Trophoblast cell (in vitro differentiated cells and primary cell): Measurements from ENCODE around the gene NAT14.

Experiments
- DNase-seq, 2 donors: peaks; one replicate each; pipeline ENCODE4 v3.0.0-alpha.2; 2016
- H2AFZ ChIP-seq: 2 replicates; pipeline ENCODE4 v1.6.1; 2013; ENCODE audit warnings: low read length, moderate library complexity, mild to moderate bottlenecking; ENCODE audit not compliant: insufficient read depth, poor library complexity
- H2AK5ac ChIP-seq: 2 replicates; pipeline ENCODE4 v1.6.1; 2013; ENCODE audit warnings: mild to moderate bottlenecking, low read length
- H2BK120ac ChIP-seq: 2 replicates; pipeline ENCODE4 v1.6.1; 2013; ENCODE audit warnings: low read length, mild to moderate bottlenecking, moderate library complexity; ENCODE audit not compliant: insufficient read depth, poor library complexity
- H2BK12ac ChIP-seq: 2 replicates; pipeline ENCODE4 v1.6.1; 2013; ENCODE audit warnings: mild to moderate bottlenecking, low read length, moderate library complexity
- H2BK5ac ChIP-seq: 2 replicates; pipeline ENCODE4 v1.6.1; 2013; ENCODE audit warnings: low read length, low read depth, moderate library complexity, mild to moderate bottlenecking; ENCODE audit not compliant: poor library complexity
- H3K14ac ChIP-seq: 2 replicates; pipeline ENCODE4 v1.6.1; 2013; ENCODE audit warnings: mild to moderate bottlenecking, low read length
- H3K18ac ChIP-seq: 2 replicates; pipeline ENCODE4 v1.6.1; 2013; ENCODE audit warnings: mild to moderate bottlenecking, low read length
- H3K23ac ChIP-seq: 2 replicates; pipeline ENCODE4 v1.6.1; 2013; ENCODE audit warnings: low read length
- H3K27ac ChIP-seq: 2 replicates; pipeline ENCODE4 v1.5.1; 2013; ENCODE audit warnings: low read depth, mild to moderate bottlenecking, inconsistent platforms, low read length, moderate library complexity
- H3K27me3 ChIP-seq: 2 replicates; pipeline ENCODE4 v1.6.1; 2013; ENCODE audit warnings: inconsistent platforms, mild to moderate bottlenecking, low read length, moderate library complexity; ENCODE audit not compliant: insufficient read depth
- H3K36me3 ChIP-seq, 2 experiments: 1 replicate in 1 of 2; 2 replicates in 1 of 2; pipeline ENCODE4 v1.6.1; 2013; ENCODE audit warnings: low read length in 2 of 2, mild to moderate bottlenecking in 2 of 2, moderate library complexity in 1 of 2; ENCODE audit not compliant: insufficient read depth in 2 of 2, control insufficient read depth in 1 of 2
- H3K4ac ChIP-seq: 2 replicates; pipeline ENCODE4 v1.6.1; 2013; ENCODE audit warnings: low read depth, mild to moderate bottlenecking, low read length, moderate library complexity
- H3K4me1 ChIP-seq, 2 experiments: 1 replicate in 1 of 2; 2 replicates in 1 of 2; pipeline ENCODE4 v1.6.1; 2013; ENCODE audit warnings: low read length in 2 of 2, mild to moderate bottlenecking in 2 of 2, moderate library complexity in 1 of 2; ENCODE audit not compliant: insufficient read depth in 2 of 2, control insufficient read depth in 1 of 2
- H3K4me2 ChIP-seq: 2 replicates; pipeline ENCODE4 v1.6.1; 2013; ENCODE audit warnings: inconsistent platforms, mild to moderate bottlenecking, low read length, moderate library complexity
- H3K4me3 ChIP-seq: 2 replicates; pipeline ENCODE4 v1.5.1; 2013; ENCODE audit warnings: mild to moderate bottlenecking, low read depth, low read length, inconsistent platforms
- H3K79me1 ChIP-seq: one replicate; pipeline ENCODE4 v1.6.1; 2013; ENCODE audit warnings: low read length
- H3K79me2 ChIP-seq: 2 replicates; pipeline ENCODE4 v1.6.1; 2013; ENCODE audit warnings: low read length, mild to moderate bottlenecking; ENCODE audit not compliant: control insufficient read depth, insufficient read depth, poor library complexity
- H3K9ac ChIP-seq: 2 replicates; pipeline ENCODE4 v1.6.1; 2013; ENCODE audit warnings: mild to moderate bottlenecking, low read length
- H3K9me3 ChIP-seq: 2 replicates; pipeline ENCODE4 v1.6.1; 2013; ENCODE audit warnings: low read depth, mild to moderate bottlenecking, control low read depth, inconsistent platforms, low read length; ENCODE audit not compliant: insufficient read depth
- H4K12ac ChIP-seq: 2 replicates; pipeline ENCODE4 v1.6.1; 2013; ENCODE audit warnings: low read depth, mild to moderate bottlenecking, low read length, moderate library complexity
- H4K8ac ChIP-seq: 2 replicates; pipeline ENCODE4 v1.6.1; 2013; ENCODE audit warnings: low read depth, mild to moderate bottlenecking, low read length, moderate library complexity
- H4K91ac ChIP-seq: one replicate; pipeline ENCODE4 v1.6.1; 2013; ENCODE audit warnings: low read depth, mild to moderate bottlenecking, low read length, moderate library complexity
- WGBS: extraction: QIAGEN DNeasy Blood & Tissue Kit; methylation state at CpG from one replicate; pipeline ENCODE4 v1.1.7; 2013; ENCODE audit warnings: missing lambda C conversion rate; ENCODE audit not compliant: insufficient read length, insufficient coverage; ENCODE audit errors: extremely low coverage; 5-methylcytosine and 5-hydroxymethylcytosine counted together

NAT14 gene

DNA sequence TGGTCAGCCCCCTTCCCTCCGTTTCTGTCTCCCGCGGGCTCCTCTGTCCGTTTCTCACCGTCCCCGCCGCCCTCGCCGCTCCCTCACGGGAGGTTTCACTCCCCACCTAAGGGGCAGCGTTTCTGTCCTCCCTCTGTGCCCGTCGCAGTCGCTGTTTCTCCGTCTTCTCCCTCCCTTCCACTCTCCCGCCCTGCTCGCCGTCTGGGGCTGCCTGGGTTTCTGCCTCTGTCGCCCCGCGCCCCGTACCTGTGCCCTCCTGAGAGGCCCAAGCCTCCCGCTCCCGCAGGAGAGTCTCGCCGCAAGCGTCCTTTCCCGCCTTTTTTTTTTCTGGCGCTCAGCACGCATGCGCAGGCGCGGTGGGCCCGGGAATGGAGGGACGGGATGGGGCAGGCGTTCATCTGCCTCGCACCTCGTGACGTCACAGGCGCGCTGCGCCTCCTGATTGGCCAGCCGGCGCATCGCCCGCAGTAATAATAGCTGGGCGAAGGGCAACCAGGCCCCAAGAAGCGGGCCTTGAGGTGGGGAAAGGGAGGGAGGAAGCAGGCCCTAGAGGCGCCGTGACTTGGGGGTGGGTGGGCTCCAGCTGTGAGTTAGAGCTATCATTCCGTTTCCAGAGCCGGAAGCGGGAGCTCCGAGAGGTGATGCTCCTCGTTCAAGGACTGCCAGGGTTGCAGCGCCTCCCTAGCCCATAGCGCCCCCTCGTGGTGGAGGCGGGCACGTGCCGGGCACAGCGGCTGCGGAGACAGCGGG lies 18.7 kb downstream of the NAT14 start:
- Histone ChIP-seq H3K27me3 (peaks cover 2% of the 10 kb centered on the region), H3K9ac (no peak overlapping the region), H2BK5ac (peak overlapping the region; percentile 37), H3K9me3 (peaks cover 6% of the 10 kb centered on the region), H3K4ac (peak overlapping the region; percentile 39), H3K36me3 (peaks cover 11 to 24% of the 10 kb centered on the region in 2 experiments), H2AK5ac (no peak overlapping the region), H4K8ac (peak overlapping the region; percentile 80), H3K14ac (no peak overlapping the region), H4K91ac (peak overlapping the region; percentile 46), H3K4me1 (peaks cover 0 to 7% of the 10 kb centered on the region in 2 experiments), H3K4me2 (peak overlapping the region; percentile 60), H2BK120ac (peak overlapping the region; percentile 25), H2BK12ac (peak overlapping the region; percentile 10), H3K4me3 (peak overlapping the region; percentile 18), H4K12ac (no peak overlapping the region), H3K79me2 (no peaks in the 10 kb centered on the region), H3K27ac (no peak overlapping the region), H2AFZ (peak overlapping the region; percentile 69), H3K23ac (no peak overlapping the region), H3K79me1 (no peaks in the 10 kb centered on the region), H3K18ac (peak overlapping the region; percentile 13)
- DNase-seq = peak; percentile 65 to 80
- WGBS = no CpG with 5 or more reads among the region's 64 CpGs

DNA sequence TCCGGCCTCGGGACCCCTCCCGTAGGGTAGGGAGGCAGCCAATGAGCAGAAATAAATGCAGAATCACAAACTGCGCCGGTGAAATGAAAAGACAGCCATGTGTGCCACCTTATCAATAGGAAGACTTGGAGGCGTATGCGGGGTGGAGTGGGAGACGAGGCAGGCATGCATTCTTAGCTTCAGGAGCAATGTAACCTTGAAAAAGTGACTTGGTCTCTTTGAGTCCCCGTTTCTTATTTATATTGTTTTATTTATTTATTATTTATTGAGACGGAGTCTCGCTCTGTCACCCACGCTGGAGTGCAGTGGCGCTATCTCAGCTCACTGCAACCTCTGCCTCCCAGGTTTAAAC lies 19.2 kb downstream of the NAT14 start:
- peaks cover 8% of the 10 kb centered on the region for H3K9me3 ChIP-seq
- H3K27me3 ChIP-seq = peaks cover 2% of the 10 kb centered on the region
- H2AFZ ChIP-seq = no peak overlapping the region
- no peak overlapping the region for H3K9ac ChIP-seq
- no peaks in the 10 kb centered on the region for H3K79me1 ChIP-seq
- H3K23ac ChIP-seq = no peak overlapping the region
- no peak overlapping the region for H3K18ac ChIP-seq
- H3K14ac ChIP-seq = no peak overlapping the region
- no CpG with 5 or more reads among the region's 13 CpGs for WGBS
- no peak overlapping the region for H2BK120ac ChIP-seq
- no peak overlapping the region for H3K4me3 ChIP-seq
- no peak overlapping the region for H2AK5ac ChIP-seq
- H3K4ac ChIP-seq = no peak overlapping the region
- no peak for DNase-seq
- no peaks in the 10 kb centered on the region for H3K79me2 ChIP-seq
- H4K12ac ChIP-seq = no peak overlapping the region
- peaks cover 0 to 5% of the 10 kb centered on the region in 2 experiments for H3K4me1 ChIP-seq
- H2BK12ac ChIP-seq = no peak overlapping the region
- no peak overlapping the region for H4K91ac ChIP-seq
- no peak overlapping the region for H3K4me2 ChIP-seq
- H3K36me3 ChIP-seq = peaks cover 15 to 23% of the 10 kb centered on the region in 2 experiments
- no peak overlapping the region for H3K27ac ChIP-seq
- H2BK5ac ChIP-seq = no peak overlapping the region
- H4K8ac ChIP-seq = no peak overlapping the region

- H3K4me1 ChIP-seq = peaks cover 0 to 5% of the 10 kb centered on the region in 2 experiments
- H3K18ac ChIP-seq = no peak overlapping the region
- H3K4me2 ChIP-seq = no peak overlapping the region
- WGBS = no CpG with 5 or more reads among the region's 11 CpGs
- no peak overlapping the region for H3K4me3 ChIP-seq
- no peak overlapping the region for H4K12ac ChIP-seq
- H2BK120ac ChIP-seq = no peak overlapping the region
- no peak overlapping the region for H3K9ac ChIP-seq
- no peak overlapping the region for H2AFZ ChIP-seq
- no peaks in the 10 kb centered on the region for H3K79me1 ChIP-seq
- no peak overlapping the region for H2BK5ac ChIP-seq
- peaks cover 2% of the 10 kb centered on the region for H3K27me3 ChIP-seq
- no peak for DNase-seq
- H3K36me3 ChIP-seq = peaks cover 12 to 18% of the 10 kb centered on the region in 2 experiments
- H4K91ac ChIP-seq = no peak overlapping the region
- no peak overlapping the region for H2AK5ac ChIP-seq
- H3K14ac ChIP-seq = no peak overlapping the region
- no peaks in the 10 kb centered on the region for H3K79me2 ChIP-seq
- no peak overlapping the region for H4K8ac ChIP-seq
- H2BK12ac ChIP-seq = no peak overlapping the region
- no peak overlapping the region for H3K27ac ChIP-seq
- no peak overlapping the region for H3K4ac ChIP-seq
- peaks cover 8% of the 10 kb centered on the region for H3K9me3 ChIP-seq
- H3K23ac ChIP-seq = no peak overlapping the region
Observed at GRCh38 chr19:55504981-55505380, 20.0 kb downstream of the NAT14 start.

DNA sequence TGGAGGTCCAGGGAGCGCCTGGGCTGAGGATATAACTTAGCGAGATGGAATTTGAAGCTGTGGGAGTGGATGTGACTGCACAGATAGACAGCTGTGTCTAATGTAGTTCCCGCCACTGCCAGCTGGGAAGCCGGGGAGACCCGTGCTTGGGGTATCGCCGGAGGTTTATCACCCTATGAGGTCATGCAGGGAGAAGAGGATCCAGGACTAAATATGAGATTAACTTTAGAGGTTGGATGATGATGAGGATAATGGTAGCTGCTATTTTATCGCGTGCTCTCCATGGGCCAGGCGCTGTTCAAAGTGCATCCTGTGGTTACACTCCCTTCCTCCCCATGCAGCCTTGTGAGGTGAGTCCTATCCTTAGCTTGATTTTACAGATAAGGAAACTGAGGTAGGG lies 23.1 kb downstream of the NAT14 start:
- DNase-seq = no peak
- no peak overlapping the region for H3K23ac ChIP-seq
- H3K27me3 ChIP-seq = peaks cover 2% of the 10 kb centered on the region
- H3K4me1 ChIP-seq = peaks cover 0 to 5% of the 10 kb centered on the region in 2 experiments
- no peak overlapping the region for H2BK120ac ChIP-seq
- H3K4me3 ChIP-seq = no peak overlapping the region
- H3K79me2 ChIP-seq = no peaks in the 10 kb centered on the region
- no peak overlapping the region for H2BK12ac ChIP-seq
- no peak overlapping the region for H4K12ac ChIP-seq
- no peak overlapping the region for H3K18ac ChIP-seq
- WGBS = no CpG with 5 or more reads among the region's 10 CpGs
- H2AK5ac ChIP-seq = no peak overlapping the region
- H3K4ac ChIP-seq = no peak overlapping the region
- no peak overlapping the region for H3K4me2 ChIP-seq
- H4K91ac ChIP-seq = no peak overlapping the region
- no peak overlapping the region for H3K14ac ChIP-seq
- H3K9me3 ChIP-seq = peaks cover 8% of the 10 kb centered on the region
- H3K9ac ChIP-seq = peak overlapping the region; percentile 23
- no peak overlapping the region for H4K8ac ChIP-seq
- no peak overlapping the region for H3K27ac ChIP-seq
- H3K79me1 ChIP-seq = no peaks in the 10 kb centered on the region
- H3K36me3 ChIP-seq = peaks cover 6 to 7% of the 10 kb centered on the region in 2 experiments
- H2AFZ ChIP-seq = no peak overlapping the region
- no peak overlapping the region for H2BK5ac ChIP-seq
